H1 (cell line): ENCODE data around the gene ZNF808. TPM values are rescaled to one million over a fixed set of nuclear protein-coding genes. Genes with fewer than 3 reads are reported as not detected.

Experiments used
- CTCF ChIA-PET: fragments of 300-600 bp; sonication (Branson Sonifier 250); formaldehyde crosslinking; loops from one replicate; lab custom pipeline; 2021; ENCODE audit not compliant: partially characterized antibody; lab: Charles Lee
- POLR2A ChIA-PET: fragments of 300-600 bp; sonication (Branson Sonifier 250); formaldehyde crosslinking; loops from one replicate; lab custom pipeline; 2021; ENCODE audit warnings: inconsistent platforms; ENCODE audit not compliant: partially characterized antibody; lab: Charles Lee
- DNase-seq, 2 experiments: peaks; one replicate each; pipeline versions ENCODE4 v3.0.0 to v3.0.0-alpha.2; 2010 to 2022; ENCODE audit warnings: low spot score in 2 of 2, low read depth in 1 of 2, mixed read lengths in 1 of 2
- FAIRE-seq: peaks from 2 replicates; lab custom pipeline; 2011; peaks lifted over from hg19 to GRCh38; lab: Jason Lieb, UNC
- H2AFZ ChIP-seq: 2 replicates; pipeline ENCODE4 v1.8.1; 2012; ENCODE audit warnings: low read length, inconsistent platforms
- H2AK5ac ChIP-seq: 2 replicates; pipeline ENCODE4 v1.6.1; 2013; ENCODE audit warnings: low read depth, low read length
- H2BK120ac ChIP-seq: replicated peaks from 2 replicates; pipeline ENCODE3; 2013; ENCODE audit warnings: low read depth, low read length, inconsistent platforms
- H2BK12ac ChIP-seq: 2 replicates; pipeline ENCODE4 v1.6.1; 2013; ENCODE audit warnings: low read depth, low read length
- H2BK15ac ChIP-seq: 2 replicates; pipeline ENCODE4 v1.6.1; 2013; ENCODE audit warnings: low read length
- H2BK20ac ChIP-seq: 2 replicates; pipeline ENCODE4 v1.6.1; 2013; ENCODE audit warnings: low read length
- H2BK5ac ChIP-seq: 2 replicates; pipeline ENCODE4 v1.6.1; 2013; ENCODE audit warnings: low read depth, low read length
- H3K14ac ChIP-seq: 2 replicates; pipeline ENCODE4 v1.6.1; 2013; ENCODE audit warnings: inconsistent platforms; ENCODE audit not compliant: insufficient read length
- H3K18ac ChIP-seq: 2 replicates; pipeline ENCODE4 v1.6.1; 2013; ENCODE audit warnings: low read length; ENCODE audit errors: extremely low read depth
- H3K23ac ChIP-seq: 2 replicates; pipeline ENCODE4 v1.6.1; 2013; ENCODE audit warnings: inconsistent platforms; ENCODE audit not compliant: insufficient read length
- H3K23me2 ChIP-seq: 2 replicates; pipeline ENCODE4 v1.6.1; 2013; ENCODE audit warnings: low read depth, low read length
- H3K27ac ChIP-seq: 2 replicates; pipeline ENCODE4 v1.6.1; 2011; ENCODE audit warnings: low read depth, low read length, inconsistent platforms
- H3K27me3 ChIP-seq, 4 experiments: replicated peaks in 1 of 4; 1 replicate in 1 of 4; 2 replicates in 3 of 4; pipeline versions ENCODE4 v1.6.1 to v1.8.1; 2011 to 2013; ENCODE audit warnings: low read length in 3 of 4, mild to moderate bottlenecking in 3 of 4, inconsistent platforms in 2 of 4, mixed read lengths in 2 of 4, moderate library complexity in 1 of 4; ENCODE audit not compliant: control insufficient read depth in 3 of 4, insufficient read depth in 3 of 4; ENCODE audit errors: extremely low read depth in 1 of 4
- H3K36me3 ChIP-seq, 4 experiments: 2 replicates each; pipeline versions ENCODE4 v1.6.1 to v1.8.1; 2011 to 2013; ENCODE audit warnings: mild to moderate bottlenecking in 4 of 4, low read length in 3 of 4, moderate library complexity in 2 of 4, control low read depth in 1 of 4, inconsistent platforms in 1 of 4; ENCODE audit not compliant: insufficient read depth in 4 of 4, control insufficient read depth in 2 of 4
- H3K4ac ChIP-seq: replicated peaks from 2 replicates; pipeline ENCODE3; 2013; ENCODE audit warnings: low read length, low read depth, mixed read lengths, inconsistent platforms; ENCODE audit not compliant: insufficient read length
- H3K4me1 ChIP-seq, 4 experiments: replicated peaks in 1 of 4; 1 replicate in 1 of 4; 2 replicates in 3 of 4; pipeline versions ENCODE4 v1.6.1 to v1.8.1; 2011 to 2013; ENCODE audit warnings: low read length in 3 of 4, inconsistent platforms in 2 of 4, mixed read lengths in 1 of 4; ENCODE audit not compliant: insufficient read depth in 4 of 4, control insufficient read depth in 3 of 4
- H3K4me2 ChIP-seq, 2 experiments: 2 replicates each; pipeline versions ENCODE4 v1.6.1 to v1.8.1; 2011 to 2013; ENCODE audit warnings: low read depth in 2 of 2, low read length in 2 of 2, control low read depth in 1 of 2, inconsistent platforms in 1 of 2, mild to moderate bottlenecking in 1 of 2; ENCODE audit not compliant: insufficient read depth in 1 of 2
- H3K4me3 ChIP-seq, 4 experiments: fragments of 200-600, 300-600 bp in 1 of 4; sonication (generic), shearing (Covaris generic), sonication (Bioruptor Twin) in 1 of 4; 2 replicates each; pipeline versions ENCODE4 v1.5.1 to v1.8.1; 2011 to 2016; ENCODE audit warnings: low read length in 4 of 4, low read depth in 3 of 4, control low read depth in 2 of 4, inconsistent platforms in 2 of 4, mild to moderate bottlenecking in 2 of 4, mixed read lengths in 1 of 4, moderate library complexity in 1 of 4; ENCODE audit not compliant: insufficient read depth in 2 of 4; ENCODE audit errors: extremely low read depth in 1 of 4
- H3K56ac ChIP-seq: replicated peaks from 2 replicates; pipeline ENCODE3; 2013; ENCODE audit warnings: low read depth, mild to moderate bottlenecking, mixed read lengths, low read length, inconsistent platforms; ENCODE audit not compliant: insufficient read length
- H3K79me1 ChIP-seq: 2 replicates; pipeline ENCODE4 v1.6.1; 2013; ENCODE audit warnings: low read depth, low read length, control low read depth
- H3K79me2 ChIP-seq, 2 experiments: 2 replicates each; pipeline versions ENCODE4 v1.6.1 to v1.8.1; 2012 to 2013; ENCODE audit warnings: low read length in 2 of 2, mild to moderate bottlenecking in 2 of 2, inconsistent platforms in 1 of 2; ENCODE audit not compliant: insufficient read depth in 2 of 2, control insufficient read depth in 1 of 2
- H3K9ac ChIP-seq, 4 experiments: replicated peaks in 1 of 4; 1 replicate in 1 of 4; 2 replicates in 3 of 4; pipeline versions ENCODE4 v1.6.1 to v1.8.1; 2011 to 2013; ENCODE audit warnings: low read depth in 3 of 4, low read length in 3 of 4, control low read depth in 2 of 4, mild to moderate bottlenecking in 2 of 4, moderate library complexity in 2 of 4, inconsistent platforms in 1 of 4; ENCODE audit errors: extremely low read depth in 1 of 4
- H3K9me3 ChIP-seq, 2 experiments: 2 replicates each; pipeline versions ENCODE4 v1.6.1 to v1.8.1; 2012 to 2013; ENCODE audit warnings: mild to moderate bottlenecking in 2 of 2, moderate library complexity in 2 of 2, control low read depth in 1 of 2, inconsistent platforms in 1 of 2, low read depth in 1 of 2, low read length in 1 of 2, mixed read lengths in 1 of 2; ENCODE audit not compliant: insufficient read depth in 2 of 2
- H4K20me1 ChIP-seq, 2 experiments: replicated peaks in 1 of 2; 2 replicates each; pipeline versions ENCODE3 to v1.8.1; 2011 to 2013; ENCODE audit warnings: inconsistent platforms in 2 of 2, low read length in 2 of 2, mild to moderate bottlenecking in 1 of 2; ENCODE audit not compliant: insufficient read depth in 2 of 2, control insufficient read depth in 1 of 2
- H4K5ac ChIP-seq: 2 replicates; pipeline ENCODE4 v1.6.1; 2013; ENCODE audit warnings: low read length, low read depth, mixed read lengths, inconsistent platforms; ENCODE audit not compliant: insufficient read length
- H4K8ac ChIP-seq: 2 replicates; pipeline ENCODE4 v1.8.0; 2013; ENCODE audit warnings: mild to moderate bottlenecking, moderate library complexity, low read length, inconsistent platforms; ENCODE audit not compliant: insufficient read depth; ENCODE audit errors: extremely low read depth
- H4K91ac ChIP-seq: replicated peaks from 2 replicates; pipeline ENCODE3; 2013; ENCODE audit warnings: low read length, mixed read lengths, inconsistent platforms; ENCODE audit not compliant: insufficient read length
- BACH1 ChIP-seq: IDR thresholded peaks from 2 replicates; pipeline ENCODE4 v1.6.1; 2012; ENCODE audit warnings: low read length, improper control_type of control experiment
- CBX8 ChIP-seq: fragments of 300-800, 300-1000 bp; sonication (generic); IDR thresholded peaks from 2 replicates; pipeline ENCODE4 v1.7.1; 2016; ENCODE audit warnings: low read depth, low read length, borderline replicate concordance
- CHD2 ChIP-seq: IDR thresholded peaks from 2 replicates; pipeline ENCODE4 v1.6.1; 2012; ENCODE audit warnings: low read length, improper control_type of control experiment
- FOSL1 ChIP-seq: IDR thresholded peaks from 2 replicates; pipeline ENCODE4 v1.6.1; 2011; ENCODE audit warnings: mild to moderate bottlenecking, low read depth, low read length, moderate library complexity; ENCODE audit not compliant: insufficient read depth
- HDAC2 ChIP-seq, 2 experiments: fragments of 300-600 bp in 1 of 2; sonication (generic) in 1 of 2; IDR thresholded peaks; 2 replicates each; pipeline ENCODE4 v1.6.1; 2011 to 2012; ENCODE audit warnings: low read depth in 2 of 2, low read length in 2 of 2, mild to moderate bottlenecking in 2 of 2, moderate library complexity in 2 of 2, borderline replicate concordance in 1 of 2, inconsistent platforms in 1 of 2
- MAFK ChIP-seq: IDR thresholded peaks from 2 replicates; pipeline ENCODE4 v1.6.1; 2012; ENCODE audit warnings: low read depth, mild to moderate bottlenecking, improper control_type of control experiment, low read length
- NANOG ChIP-seq: IDR thresholded peaks from 2 replicates; pipeline ENCODE4 v1.6.1; 2011; ENCODE audit warnings: low read length, low read depth, mild to moderate bottlenecking, inconsistent platforms; ENCODE audit not compliant: insufficient read depth, poor library complexity, severe bottlenecking
- RFX5 ChIP-seq: IDR thresholded peaks from 2 replicates; pipeline ENCODE4 v1.6.1; 2011; ENCODE audit warnings: low read depth, low read length, improper control_type of control experiment, borderline replicate concordance
- SIX5 ChIP-seq: IDR thresholded peaks from 2 replicates; pipeline ENCODE4 v1.6.1; 2011; ENCODE audit warnings: mild to moderate bottlenecking, low read depth, low read length
- SP2 ChIP-seq: IDR thresholded peaks from 2 replicates; pipeline ENCODE4 v1.6.1; 2012; ENCODE audit warnings: mild to moderate bottlenecking, low read length, inconsistent platforms
- TCF12 ChIP-seq: IDR thresholded peaks from 2 replicates; pipeline ENCODE4 v1.6.1; 2011; ENCODE audit warnings: low read depth, mild to moderate bottlenecking, low read length
- WGBS, 2 experiments: shearing (Covaris generic) in 1 of 2; methylation state at CpG; one replicate each; pipeline versions ENCODE4 v1.1.6 to v1.1.7; 2013 to 2015; ENCODE audit warnings: low lambda C conversion rate in 2 of 2, mixed read lengths in 2 of 2, inconsistent platforms in 1 of 2, low coverage in 1 of 2, missing lambda C conversion rate in 1 of 2; ENCODE audit not compliant: insufficient replicate concordance in 2 of 2, insufficient coverage in 1 of 2, insufficient read length in 1 of 2; ENCODE audit errors: extremely low coverage in 1 of 2, missing lambda C conversion rate in 1 of 2; 5-methylcytosine and 5-hydroxymethylcytosine counted together
- polyA plus RNA-seq, 7 experiments: library from polyadenylated mRNA; depleted of rRNA in 3 of 7; stranded (reverse) in 5 of 7; unstranded in 2 of 7; fragments of >200 nt in 5 of 7; fragments of 200-250 nt in 2 of 7; gene quantifications; 1 replicate in 5 of 7; 2 replicates in 1 of 7; 4 replicates in 1 of 7; pipeline versions ENCODE4 v1.2.1 to v1.2.3, GENCODE V29; 2011 to 2013; ENCODE audit warnings: missing spikeins in 2 of 7, mixed read lengths in 2 of 7
- total RNA-seq: library from RNA; stranded (reverse); fragmentation: NEBNext Ultra II Directional; extraction: Animal tissue kit (Norgen Biotek cat#: 25700); gene quantifications from 2 replicates; pipeline ENCODE4 v1.2.1, GENCODE V29; 2021
- TF ChIP-seq, protein P1 (sequence below): IDR thresholded peaks from 2 replicates; pipeline ENCODE4 v1.6.1; 2012; ENCODE audit warnings: inconsistent platforms

The ZNF808 gene
- total and polyA plus RNA-seq, 2 of the 8 experiments (the other 6 are each of a cell fraction or from before 2014, with no cell fraction given): 3.9 to 25.9 TPM

DNA sequence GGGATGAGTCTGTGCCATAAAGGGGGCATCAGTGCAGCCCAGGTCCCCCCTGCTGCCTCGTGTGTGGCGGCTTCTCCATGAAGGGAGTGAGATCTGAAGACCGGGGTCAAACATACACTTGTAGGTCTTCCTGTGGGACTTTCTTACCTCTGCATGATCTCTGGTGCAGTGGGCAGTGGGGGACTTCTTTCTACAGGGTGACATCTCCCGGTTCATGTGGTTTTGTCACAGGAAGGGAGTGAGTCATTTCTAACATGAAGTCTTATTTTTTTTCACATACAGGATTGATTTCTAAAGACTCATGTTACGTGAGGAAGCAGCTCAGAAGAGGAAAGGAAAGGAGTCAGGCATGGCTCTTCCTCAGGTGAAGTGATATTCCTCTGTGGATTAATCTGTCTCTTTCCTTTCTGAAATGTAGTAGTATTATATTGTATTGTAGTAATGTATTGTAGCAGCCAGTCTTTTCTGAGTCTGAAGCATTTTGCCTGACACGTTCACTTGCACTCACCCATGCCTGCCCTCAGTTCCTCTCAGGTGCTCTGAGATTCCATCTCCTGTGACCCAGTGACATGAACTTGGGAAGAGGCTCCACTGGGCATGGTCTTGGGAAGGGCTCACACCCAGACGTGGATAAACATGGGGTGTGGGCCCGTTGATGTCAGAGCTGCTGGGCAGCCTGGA is 15.7 kb downstream of the ZNF808 start:
- Histone ChIP-seq H3K23me2 (no peaks in the 10 kb centered on the region), H4K91ac (no peak overlapping the region)
- no peak for TF ChIP-seq SP2
- no peak for TF ChIP-seq RFX5
- TF ChIP-seq, protein P1, sequence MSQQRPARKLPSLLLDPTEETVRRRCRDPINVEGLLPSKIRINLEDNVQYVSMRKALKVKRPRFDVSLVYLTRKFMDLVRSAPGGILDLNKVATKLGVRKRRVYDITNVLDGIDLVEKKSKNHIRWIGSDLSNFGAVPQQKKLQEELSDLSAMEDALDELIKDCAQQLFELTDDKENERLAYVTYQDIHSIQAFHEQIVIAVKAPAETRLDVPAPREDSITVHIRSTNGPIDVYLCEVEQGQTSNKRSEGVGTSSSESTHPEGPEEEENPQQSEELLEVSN: no peak
- no peak for TF ChIP-seq NANOG
- no peak for TF ChIP-seq SIX5
- TF ChIP-seq CHD2: no peak
- no peak for TF ChIP-seq BACH1
- TF ChIP-seq TCF12: no peak
- no peak for TF ChIP-seq CBX8
- no peak for TF ChIP-seq FOSL1
- no peak for TF ChIP-seq HDAC2 (IDR thresholded peaks at IDR 0.05; ENCODE audit: borderline replicate concordance in 1 of 2, low read depth in 2 of 2, low read length in 2 of 2)
- no peak for TF ChIP-seq MAFK

More for the DNA sequence above, 15.7 kb downstream of the ZNF808 start:
- Histone ChIP-seq H3K79me2 (no peaks in the 10 kb centered on the region; a peak in 2 of 4 replicates), H4K8ac (no peak overlapping the region), H3K79me1 (no peaks in the 10 kb centered on the region; the same call in 1 of the 2 replicates), H3K4me1 (no peaks in the 10 kb centered on the region), H2AFZ (no peak overlapping the region), H3K9ac (no peak overlapping the region), H2BK20ac (no peak overlapping the region), H3K56ac (no peak overlapping the region), H3K4me3 (no peak overlapping the region), H3K36me3 (peaks cover 0 to 5% (median 3%) of the 10 kb centered on the region in 4 experiments; a peak in 3 of 8 replicates), H2BK120ac (no peak overlapping the region), H3K27me3 (no peaks in the 10 kb centered on the region), H4K5ac (no peak overlapping the region), H4K20me1 (no peaks in the 10 kb centered on the region), H3K4me2 (no peak overlapping the region), H3K23ac (no peak overlapping the region), H3K4ac (no peak overlapping the region), H2BK12ac (no peak overlapping the region), H3K18ac (no peak overlapping the region), H3K14ac (no peak overlapping the region), H2BK15ac (no peak overlapping the region), H2AK5ac (no peak overlapping the region), H2BK5ac (no peak overlapping the region), H3K9me3 (no peaks in the 10 kb centered on the region), H3K27ac (no peak overlapping the region)
- WGBS, 2 experiments: 85% methylated on average over 7 of the region's 8 CpGs; no CpG with 5 or more reads in 1 of the 2 experiments
- FAIRE-seq (no peak), DNase-seq (no peak)
- ChIA-PET CTCF (interaction anchor here (0.7 to 2.0 kb wide), 2 partner anchors 24 to 92 kb away, joined by 3 to 4 read pairs; no protein-coding TSS in a partner anchor), POLR2A (no interaction called here)
